ENCODE results near the gene UGT3A1. TPM values are rescaled to one million over a fixed set of nuclear protein-coding genes. Genes with fewer than 3 reads are reported as not detected.

UGT3A1 gene
- total RNA-seq, 2 donors from 2014 or later = 0.34 to 2.2 TPM

DNA sequence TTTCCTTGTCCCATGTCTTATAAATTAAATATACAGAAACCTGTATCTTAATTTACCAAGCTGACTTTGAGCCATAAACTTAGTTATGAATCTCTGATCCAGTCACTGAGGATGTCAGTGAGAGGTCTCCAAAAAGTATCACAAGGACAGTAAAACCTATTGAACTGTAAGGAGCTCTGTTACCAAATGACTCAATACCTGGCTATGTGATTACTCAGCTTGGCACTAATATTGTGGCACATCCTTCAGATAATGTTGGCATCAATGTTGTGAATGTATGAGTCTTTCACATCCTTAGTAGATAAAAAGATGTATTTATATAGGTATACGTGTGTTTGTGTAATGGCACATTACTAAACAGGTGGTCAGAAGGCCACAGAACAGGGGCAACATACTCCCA is 34.8 kb downstream of the UGT3A1 start:
- Histone ChIP-seq H3K36me3 (no peaks in the 10 kb centered on the region), H3K27ac (no peak overlapping the region), H3K4me3 (no peak overlapping the region), H3K9me3 (no peaks in the 10 kb centered on the region), H3K27me3 (replicated peaks; ENCODE audit: insufficient read depth) (no peaks in the 10 kb centered on the region), H3K4me1 (replicated peaks) (no peaks in the 10 kb centered on the region)
- intact Hi-C loops (cut with DNase I) = no loop called here
- DNase-seq (ENCODE audit: low spot score) = no peak
- WGBS = 94% methylated on average over 1 of the region's 1 CpG
- TF ChIP-seq, protein P1, sequence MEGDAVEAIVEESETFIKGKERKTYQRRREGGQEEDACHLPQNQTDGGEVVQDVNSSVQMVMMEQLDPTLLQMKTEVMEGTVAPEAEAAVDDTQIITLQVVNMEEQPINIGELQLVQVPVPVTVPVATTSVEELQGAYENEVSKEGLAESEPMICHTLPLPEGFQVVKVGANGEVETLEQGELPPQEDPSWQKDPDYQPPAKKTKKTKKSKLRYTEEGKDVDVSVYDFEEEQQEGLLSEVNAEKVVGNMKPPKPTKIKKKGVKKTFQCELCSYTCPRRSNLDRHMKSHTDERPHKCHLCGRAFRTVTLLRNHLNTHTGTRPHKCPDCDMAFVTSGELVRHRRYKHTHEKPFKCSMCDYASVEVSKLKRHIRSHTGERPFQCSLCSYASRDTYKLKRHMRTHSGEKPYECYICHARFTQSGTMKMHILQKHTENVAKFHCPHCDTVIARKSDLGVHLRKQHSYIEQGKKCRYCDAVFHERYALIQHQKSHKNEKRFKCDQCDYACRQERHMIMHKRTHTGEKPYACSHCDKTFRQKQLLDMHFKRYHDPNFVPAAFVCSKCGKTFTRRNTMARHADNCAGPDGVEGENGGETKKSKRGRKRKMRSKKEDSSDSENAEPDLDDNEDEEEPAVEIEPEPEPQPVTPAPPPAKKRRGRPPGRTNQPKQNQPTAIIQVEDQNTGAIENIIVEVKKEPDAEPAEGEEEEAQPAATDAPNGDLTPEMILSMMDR (IDR thresholded peaks at IDR 0.05) = no peak

DNA sequence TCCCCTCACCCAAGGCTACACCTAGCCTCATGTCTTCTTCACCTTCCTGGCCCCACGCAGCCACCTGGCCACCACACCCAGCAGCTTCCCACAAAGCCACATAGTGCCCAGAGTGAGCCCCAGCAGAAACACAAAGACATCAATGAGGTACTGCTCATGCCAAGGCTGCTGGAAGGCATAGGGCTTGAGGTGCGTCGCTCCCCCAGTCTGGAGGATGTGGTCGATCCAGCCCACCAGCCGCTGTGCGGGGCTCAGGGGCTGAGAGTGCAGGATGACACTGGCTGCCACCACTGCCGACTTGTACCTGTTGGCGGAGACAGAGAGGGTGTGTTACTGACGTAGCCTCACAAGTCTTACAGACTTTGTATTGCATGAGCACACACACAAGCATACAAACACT is 37.0 kb downstream of the UGT3A1 start:
- TF ChIP-seq POLR2A (IDR thresholded peaks at IDR 0.05) = no peak
- no peak for TF ChIP-seq POLR2AphosphoS5 (IDR thresholded peaks at IDR 0.05)
- TF ChIP-seq, protein P1 (IDR thresholded peaks at IDR 0.05) = no peak
- H3K36me3 ChIP-seq = no peaks in the 10 kb centered on the region
- no peak for DNase-seq (ENCODE audit: low spot score)
- no peaks in the 10 kb centered on the region for H3K4me1 ChIP-seq (replicated peaks)
- H3K27me3 ChIP-seq (replicated peaks; ENCODE audit: insufficient read depth) = no peaks in the 10 kb centered on the region
- 74% methylated on average over 9 of the region's 9 CpGs for WGBS
- H3K4me3 ChIP-seq = no peak overlapping the region
- no peaks in the 10 kb centered on the region for H3K9me3 ChIP-seq
- H3K27ac ChIP-seq = no peak overlapping the region
- intact Hi-C loops (cut with DNase I) = no loop called here

DNA sequence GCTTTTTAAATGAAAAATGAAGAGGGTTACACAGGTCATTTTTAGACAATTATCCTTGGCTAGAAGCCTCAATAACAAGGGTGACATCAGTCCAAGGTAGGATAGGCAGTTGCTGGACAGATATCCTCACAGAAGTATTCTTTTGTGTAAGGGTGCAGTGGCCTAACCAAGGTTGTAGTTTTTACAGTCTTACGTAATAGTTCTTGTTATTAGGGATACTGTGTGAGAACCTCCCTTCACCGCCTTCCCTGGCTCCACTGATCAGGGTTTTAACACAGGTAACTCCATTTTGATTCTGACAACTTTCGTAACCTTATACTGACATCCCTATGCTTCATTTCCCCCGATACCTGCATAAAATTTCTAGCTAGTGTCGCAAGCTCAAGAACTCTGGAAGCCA is 44.1 kb downstream of the UGT3A1 start:
- H3K36me3 ChIP-seq = no peaks in the 10 kb centered on the region
- H3K27ac ChIP-seq = no peak overlapping the region
- no peak for TF ChIP-seq POLR2A (IDR thresholded peaks at IDR 0.05)
- TF ChIP-seq, protein P1 (IDR thresholded peaks at IDR 0.05) = no peak
- no peak for TF ChIP-seq POLR2AphosphoS5 (IDR thresholded peaks at IDR 0.05)
- H3K4me1 ChIP-seq (replicated peaks) = no peaks in the 10 kb centered on the region
- H3K4me3 ChIP-seq = no peak overlapping the region
- DNase-seq (ENCODE audit: low spot score) = no peak
- H3K9me3 ChIP-seq = no peaks in the 10 kb centered on the region
- intact Hi-C loops (cut with DNase I) = no loop called here
- H3K27me3 ChIP-seq (replicated peaks; ENCODE audit: insufficient read depth) = no peaks in the 10 kb centered on the region
- 84% methylated on average over 5 of the region's 5 CpGs for WGBS

DNA sequence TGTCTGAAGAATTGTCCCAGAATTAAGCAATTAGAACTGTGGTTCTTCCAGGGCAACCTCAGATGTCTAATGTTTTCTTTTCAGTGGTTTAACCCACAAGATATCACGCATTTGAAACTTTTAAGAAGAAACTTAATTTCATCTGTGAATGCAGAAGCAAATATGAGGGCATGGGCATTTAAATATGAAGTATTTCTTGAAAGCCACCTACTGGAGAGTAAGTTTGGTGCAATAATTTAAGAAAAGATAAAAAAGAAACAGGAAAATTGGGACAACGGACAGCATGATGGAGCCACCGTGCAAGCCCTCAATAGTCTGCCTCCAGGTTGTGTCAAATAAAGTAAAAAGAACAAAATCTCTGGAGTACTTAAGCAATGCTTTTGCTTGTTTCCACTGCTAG is 51.6 kb downstream of the UGT3A1 start:
- H3K36me3 ChIP-seq = no peaks in the 10 kb centered on the region
- no peak overlapping the region for H3K4me3 ChIP-seq
- intact Hi-C loops (cut with DNase I) = no loop called here
- H3K27ac ChIP-seq = no peak overlapping the region
- TF ChIP-seq, protein P1 (IDR thresholded peaks at IDR 0.05) = no peak
- TF ChIP-seq POLR2A (IDR thresholded peaks at IDR 0.05) (no peak), POLR2AphosphoS5 (IDR thresholded peaks at IDR 0.05) (no peak)
- H3K27me3 ChIP-seq (replicated peaks; ENCODE audit: insufficient read depth) = no peaks in the 10 kb centered on the region
- WGBS = 73% methylated on average over 3 of the region's 3 CpGs
- H3K9me3 ChIP-seq = no peaks in the 10 kb centered on the region
- DNase-seq (ENCODE audit: low spot score) = no peak
- no peaks in the 10 kb centered on the region for H3K4me1 ChIP-seq (replicated peaks)

DNA sequence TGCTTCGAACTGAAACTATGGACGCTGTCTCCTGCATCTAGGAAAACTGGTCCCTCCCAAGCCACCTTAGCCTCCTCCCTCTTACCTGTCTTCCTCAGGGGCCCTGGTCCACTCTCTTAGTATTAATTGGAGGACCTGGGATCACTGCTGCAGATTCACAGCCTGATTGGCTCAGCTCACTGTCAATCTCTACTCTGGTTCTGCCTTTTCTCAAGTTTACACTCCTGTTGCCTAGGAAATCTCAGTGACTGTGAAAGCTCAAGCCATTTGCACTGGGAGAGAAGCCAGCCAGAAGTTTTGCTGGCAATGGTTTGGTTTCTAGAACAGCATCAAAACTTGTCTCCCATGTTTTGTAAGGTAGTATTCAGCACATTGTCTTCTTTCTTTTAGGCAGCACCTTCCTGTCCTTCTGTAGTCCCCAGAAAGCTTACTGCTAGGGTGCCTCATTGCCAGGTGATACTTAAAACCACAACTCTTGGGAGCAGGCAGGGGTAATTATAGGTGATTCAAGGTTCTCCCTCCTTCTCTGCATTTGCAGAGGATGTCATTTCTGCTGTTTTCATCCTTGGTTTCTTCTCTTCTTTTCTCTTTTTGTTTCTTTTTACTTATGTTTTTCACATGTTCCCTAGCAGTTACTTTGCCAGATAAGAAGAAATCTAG is 52.5 kb downstream of the UGT3A1 start, which contains the start of gene CAPSL:
Gene CAPSL (minus strand): TSS at position 55 of the 660 bp plus-strand sequence. CDS start 17,502 bp downstream, outside the sequence.
- DNase-seq (ENCODE audit: low spot score) = peak; percentile 67
- H3K27me3 ChIP-seq (replicated peaks; ENCODE audit: insufficient read depth) = no peaks in the 10 kb centered on the region
- H3K4me1 ChIP-seq (replicated peaks) = no peaks in the 10 kb centered on the region
- intact Hi-C loops (cut with DNase I) = no loop called here
- H3K9me3 ChIP-seq = no peaks in the 10 kb centered on the region
- TF ChIP-seq POLR2A (IDR thresholded peaks at IDR 0.05) (no peak), POLR2AphosphoS5 (IDR thresholded peaks at IDR 0.05) (peak; percentile 25)
- TF ChIP-seq, protein P1 (IDR thresholded peaks at IDR 0.05) = no peak
- 27% methylated on average over 2 of the region's 2 CpGs for WGBS
- H3K27ac ChIP-seq = no peak within 1 kb of the TSS
- no peak within 1 kb of the TSS for H3K4me3 ChIP-seq
- no peaks in the 10 kb centered on the region for H3K36me3 ChIP-seq

Measured in prostate gland (tissue), 2 donors.